GM12872 (cell line): ENCODE measurements around the gene INPP4A.

Source experiments
- CTCF ChIP-seq: IDR thresholded peaks from 3 replicates; pipeline ENCODE4 v1.5.1; 2011; ENCODE audit warnings: low read depth, mild to moderate bottlenecking, low read length, moderate library complexity; ENCODE audit not compliant: insufficient read depth

The INPP4A gene

DNA sequence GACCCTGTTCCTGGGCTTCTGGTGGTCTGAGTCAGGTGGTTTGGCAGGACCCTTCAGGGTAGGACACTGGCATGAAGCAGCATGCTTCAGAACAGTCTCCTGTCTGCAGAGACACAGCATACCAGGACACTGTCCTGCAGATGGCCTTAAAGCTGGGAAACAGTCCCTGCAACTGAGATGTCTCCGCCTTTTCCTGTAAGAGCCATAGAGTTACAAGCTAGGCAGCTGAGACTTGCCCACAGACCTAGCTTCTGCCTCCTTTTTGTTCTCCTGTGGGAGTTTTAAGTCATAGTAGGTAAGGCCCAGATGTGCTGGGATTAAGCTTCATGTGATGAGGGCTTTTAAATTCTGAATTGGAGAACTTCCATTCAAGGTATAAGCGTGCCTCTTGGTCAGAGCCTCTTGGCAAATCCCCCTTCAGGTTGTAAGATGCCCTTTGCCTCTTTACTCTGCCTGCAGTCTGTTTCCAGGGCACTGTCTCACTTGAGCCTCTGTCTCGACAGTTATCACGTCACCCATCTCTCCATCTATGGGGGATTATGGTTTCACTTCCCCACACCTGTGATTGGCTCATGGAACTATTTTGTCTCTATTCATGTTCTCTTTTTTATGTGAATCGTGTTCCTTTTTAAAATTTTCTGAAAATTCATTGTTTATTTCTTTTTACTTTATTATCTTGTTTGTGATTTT, 111.8 kb downstream of the INPP4A start:
- no peak for TF ChIP-seq CTCF

- TF ChIP-seq CTCF: no peak
These were observed 114.3 kb downstream of the INPP4A start for GRCh38 chr2:98558852-98559530.

- no peak for TF ChIP-seq CTCF
These were observed 114.9 kb downstream of the INPP4A start for GRCh38 chr2:98559581-98559980.

DNA sequence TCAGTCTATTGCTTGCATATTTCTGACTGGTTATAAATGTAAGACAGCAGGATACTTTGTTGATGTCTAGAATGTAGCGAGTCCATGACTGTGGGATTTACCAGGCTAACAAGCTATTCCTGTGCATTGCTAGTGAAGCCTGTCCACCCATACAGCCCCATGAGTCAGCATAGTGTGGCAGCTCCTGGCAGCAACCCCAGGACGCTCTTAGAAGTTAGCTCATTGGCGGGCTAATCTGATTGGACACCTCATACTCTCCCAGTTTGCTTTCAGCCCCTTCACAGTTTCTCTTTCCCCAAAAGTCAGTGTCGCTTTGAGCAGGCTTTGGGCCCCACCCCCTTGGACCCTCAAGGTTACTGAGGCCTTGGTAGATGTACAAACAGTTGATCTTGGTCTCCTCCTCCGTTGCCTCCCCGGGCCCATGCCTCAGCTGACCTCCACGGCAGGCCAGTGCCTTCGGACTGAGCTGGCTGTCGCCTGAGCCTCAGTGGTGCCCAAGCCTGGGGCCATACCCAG, 115.7 kb downstream of the INPP4A start:
- TF ChIP-seq CTCF: no peak

DNA sequence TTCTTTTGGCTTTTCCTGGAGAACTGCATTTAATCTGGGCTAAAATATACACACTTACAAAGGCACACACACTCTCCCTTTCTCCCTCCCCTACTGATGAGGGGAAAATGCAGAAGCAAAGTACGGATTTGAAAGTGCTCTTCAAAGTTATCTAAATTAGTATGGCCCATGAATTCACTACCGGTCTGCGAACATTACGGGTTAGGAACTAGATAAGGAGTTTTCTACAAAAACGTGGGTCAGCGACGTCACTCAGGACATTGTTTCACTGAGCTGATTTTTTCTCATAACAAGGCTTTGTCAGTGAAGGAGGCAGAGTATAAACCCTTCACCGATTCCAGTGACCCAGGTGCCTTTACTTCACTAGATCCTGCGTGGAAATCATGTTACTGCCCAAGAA, 116.4 kb downstream of the INPP4A start:
- TF ChIP-seq CTCF: no peak

- TF ChIP-seq CTCF: no peak
These were observed 117.4 kb downstream of the INPP4A start for GRCh38 chr2:98561902-98562695.

DNA sequence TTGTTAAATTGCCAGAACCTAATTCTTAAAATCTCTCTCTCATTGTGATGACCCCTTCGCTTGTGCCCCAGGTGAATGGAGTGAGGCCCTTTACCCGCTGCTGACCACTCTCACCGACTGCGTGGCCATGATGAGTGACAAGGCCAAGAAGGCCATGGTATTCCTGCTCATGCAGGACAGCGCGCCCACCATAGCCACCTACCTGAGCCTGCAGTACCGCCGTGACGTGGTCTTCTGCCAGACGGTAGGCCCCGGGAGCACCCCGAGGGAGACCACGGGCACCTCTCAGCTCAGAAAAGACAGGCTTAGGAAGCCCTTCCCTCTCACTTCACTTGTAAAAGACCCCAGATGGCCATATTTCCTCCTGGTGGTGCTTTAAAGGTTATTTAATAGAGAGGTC, 118.7 kb downstream of the INPP4A start:
- no peak for TF ChIP-seq CTCF
